Measurements from ENCODE around the gene ZDHHC17.

DNA sequence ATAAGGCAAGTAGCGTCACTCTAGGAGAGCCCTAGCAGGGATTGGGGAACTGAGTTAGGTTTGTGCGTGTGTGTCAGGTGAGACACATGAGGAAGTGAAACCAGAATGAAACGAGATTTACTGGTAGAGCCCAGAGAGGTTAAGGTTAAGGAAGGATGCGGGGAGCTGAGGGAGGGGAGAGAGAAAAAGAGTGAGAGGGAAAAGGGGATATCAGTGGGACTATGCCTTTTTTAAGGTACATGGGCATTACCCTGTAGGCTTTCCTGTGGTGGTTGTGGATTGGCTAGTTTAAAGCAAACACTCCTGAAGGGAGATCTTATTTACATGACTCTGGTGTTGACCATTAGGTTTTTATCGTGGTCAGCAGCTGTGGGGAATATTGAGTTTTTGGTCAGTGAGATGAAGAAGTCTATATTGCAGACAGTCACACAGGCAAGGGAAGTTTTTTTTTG is 13.9 kb downstream of the ZDHHC17 start:
- TF ChIP-seq POLR2AphosphoS5 (IDR thresholded peaks at IDR 0.05; ENCODE audit: borderline replicate concordance, low read depth, low read length) (no peak), EZH2 (IDR thresholded peaks at IDR 0.05) (no peak)
